Right cardiac atrium (tissue), 5 donors: ENCODE results near the gene CRIP2. TPM values are rescaled to one million over a fixed set of nuclear protein-coding genes. Genes with fewer than 3 reads are reported as not detected.

ENCODE experiments used
- ATAC-seq, 2 donors: fragments of 200-7000 bp; cut with Tn5 transposase; one replicate each; pipeline versions ENCODE4 v1.8.0 to v1.9.1; 2020; ENCODE audit warnings: moderate library complexity in 2 of 2, mild to moderate bottlenecking in 1 of 2
- DNase-seq, 3 donors: peaks; one replicate each; pipeline ENCODE4 v3.0.0-alpha.2; 2020
- H3K27ac ChIP-seq: one replicate; pipeline ENCODE4 v1.5.1; 2013; ENCODE audit warnings: mild to moderate bottlenecking, low read length, control low read depth, moderate library complexity
- H3K27me3 ChIP-seq: one replicate; pipeline ENCODE4 v1.6.1; 2013; ENCODE audit not compliant: control insufficient read depth, insufficient read depth
- H3K4me1 ChIP-seq: one replicate; pipeline ENCODE4 v1.6.1; 2013; ENCODE audit warnings: low read length; ENCODE audit not compliant: control insufficient read depth, insufficient read depth
- H3K4me3 ChIP-seq: one replicate; pipeline ENCODE4 v1.5.1; 2013; ENCODE audit warnings: low read length, control low read depth
- H3K9me3 ChIP-seq: one replicate; pipeline ENCODE4 v1.6.1; 2013; ENCODE audit warnings: low read length; ENCODE audit not compliant: control insufficient read depth
- WGBS: extraction: QIAGEN DNeasy Blood & Tissue Kit; methylation state at CpG from one replicate; pipeline ENCODE4 v1.1.7; 2013; 5-methylcytosine and 5-hydroxymethylcytosine counted together
- intact Hi-C, 4 donors: fragments of 100-400 bp; cut with DNase I; formaldehyde crosslinking; loops; one replicate each; pipeline versions ENCODE4 v1.11.0 to v1.14.0; 2022 to 2023
- polyA plus RNA-seq: library from polyadenylated mRNA; stranded (reverse); fragments of 200-250 nt; gene quantifications from one replicate; pipeline ENCODE4 v1.2.3, GENCODE V29; 2013
- total RNA-seq, 4 donors: library from RNA; stranded (reverse); fragmentation: NEBNext Ultra II Directional; extraction: Animal tissue kit (Norgen Biotek cat#: 25700); gene quantifications; one replicate each; pipeline ENCODE4 v1.2.1, GENCODE V29; 2021
- donor health status: healthy with polysubstance abuse.
- donor health status: DM: no; HTN: yes; CAD: no.
- donor health status: DM: no; HTN: no; CAD: no.
- donor health status: DM: no; HTN: yes; CAD: no; lungs with severe emphysema.
- donor health status: DM: yes; HTN: yes; CAD: no.

The CRIP2 gene
- total and polyA plus RNA-seq, 5 donors, result 1,091 to 1,790 (median 1,274) TPM

DNA sequence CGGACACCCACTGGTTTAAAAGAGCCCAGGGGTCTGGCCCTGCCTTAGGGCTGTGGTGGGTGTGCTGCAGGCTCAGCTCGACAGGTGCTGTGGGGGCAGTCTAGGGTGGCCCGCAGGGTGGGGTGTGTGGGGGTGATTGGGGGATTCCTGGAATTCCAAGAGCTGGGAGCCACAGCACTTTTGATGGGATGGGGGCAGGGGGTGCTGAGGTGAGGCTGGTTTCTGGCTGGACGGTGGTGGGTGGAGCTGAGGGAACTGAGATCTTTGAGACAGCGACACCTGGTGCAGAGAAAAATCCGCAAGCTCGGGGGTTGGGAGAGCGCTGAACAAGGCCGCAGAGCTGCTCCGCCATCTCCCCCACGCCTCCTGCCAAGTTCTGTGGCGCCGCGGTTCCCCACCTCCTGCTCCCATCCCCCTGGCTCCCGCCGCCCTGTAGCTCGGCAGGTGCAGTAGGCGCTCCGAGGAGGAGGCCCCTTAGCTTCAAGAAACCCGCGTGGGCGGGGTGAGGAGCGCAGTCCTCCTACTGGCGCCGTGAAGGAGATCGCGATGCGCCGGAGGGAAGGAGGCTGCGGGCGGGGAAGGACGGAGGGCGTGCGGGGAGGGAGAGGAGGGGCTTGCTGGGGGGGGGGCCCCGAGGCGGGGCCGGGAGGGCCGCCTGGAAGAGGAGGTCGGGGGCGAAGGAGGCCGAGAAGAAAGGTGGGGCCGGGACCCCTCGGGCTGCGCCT lies 15.1 kb downstream of the CRIP2 start:
- peak; percentile 80 to 94 (median 91) for DNase-seq
- intact Hi-C loops, result loop anchor here (2.0 to 10.0 kb wide), 6 partner anchors 42 to 285 kb away; partner anchors contain the start of gene MTA1 (in 1 of the 4)
- Histone ChIP-seq H3K9me3 (no peaks in the 10 kb centered on the region), H3K4me1 (peaks cover 9% of the 10 kb centered on the region), H3K27ac (peak overlapping the region; percentile 83), H3K27me3 (no peaks in the 10 kb centered on the region), H3K4me3 (peak overlapping the region; percentile 53)
- ATAC-seq, result peak; percentile 5 to 15
- whole genome bisulfite sequencing, result under 1% methylated on average over 43 of the region's 44 CpGs

- Histone ChIP-seq H3K9me3 (no peaks in the 10 kb centered on the region), H3K4me3 (peak overlapping the region; percentile 53), H3K27me3 (no peaks in the 10 kb centered on the region), H3K4me1 (peaks cover 8% of the 10 kb centered on the region), H3K27ac (peak overlapping the region; percentile 72)
- ATAC-seq (no peak), DNase-seq (peak; percentile 69 to 88 (median 86))
- WGBS, result 0% methylated on average over 33 of the region's 33 CpGs
- intact Hi-C loops, result loop anchor here in 1 of 4 donors (5.0 kb wide), 1 partner anchor 118 kb away; no protein-coding TSS in a partner anchor
Measured at GRCh38 chr14:105490267-105490571, 15.6 kb downstream of the CRIP2 start.

- intact Hi-C loops, result loop anchor here in 1 of 4 donors (5.0 kb wide), 1 partner anchor 118 kb away; no protein-coding TSS in a partner anchor
- WGBS, result under 1% methylated on average over 94 of the region's 94 CpGs
- ATAC-seq, result peak; percentile 84 to 87
- H3K4me1 ChIP-seq, result peaks cover 5% of the 10 kb centered on the region
- no peaks in the 10 kb centered on the region for H3K9me3 ChIP-seq
- H3K4me3 ChIP-seq, result peak within 1 kb of the TSS; percentile 61
- no peaks in the 10 kb centered on the region for H3K27me3 ChIP-seq
- peak within 1 kb of the TSS; percentile 72 for H3K27ac ChIP-seq
- DNase-seq, result peak; percentile 100
Measured at GRCh38 chr14:105490572-105491365, 16.1 kb downstream of the CRIP2 start, which contains the start of gene TEDC1. Gene TEDC1 (plus strand): TSS chr14:105491246. CDS start chr14:105491376, 130 bp downstream.

GRCh38 chr14:105491366-105491973 lies 16.8 kb downstream of the CRIP2 start:
- Histone ChIP-seq H3K9me3 (no peaks in the 10 kb centered on the region), H3K4me3 (peak overlapping the region; percentile 61), H3K27ac (peak overlapping the region; percentile 58), H3K27me3 (no peaks in the 10 kb centered on the region), H3K4me1 (no peaks in the 10 kb centered on the region)
- intact Hi-C loops, result loop anchor here in 1 of 4 donors (5.0 kb wide), 1 partner anchor 119 kb away; no protein-coding TSS in a partner anchor
- ATAC-seq (peak; percentile 1 to 14), DNase-seq (peak; percentile 77 to 92 (median 89))
- WGBS, result 2% methylated on average over 53 of the region's 53 CpGs

DNA sequence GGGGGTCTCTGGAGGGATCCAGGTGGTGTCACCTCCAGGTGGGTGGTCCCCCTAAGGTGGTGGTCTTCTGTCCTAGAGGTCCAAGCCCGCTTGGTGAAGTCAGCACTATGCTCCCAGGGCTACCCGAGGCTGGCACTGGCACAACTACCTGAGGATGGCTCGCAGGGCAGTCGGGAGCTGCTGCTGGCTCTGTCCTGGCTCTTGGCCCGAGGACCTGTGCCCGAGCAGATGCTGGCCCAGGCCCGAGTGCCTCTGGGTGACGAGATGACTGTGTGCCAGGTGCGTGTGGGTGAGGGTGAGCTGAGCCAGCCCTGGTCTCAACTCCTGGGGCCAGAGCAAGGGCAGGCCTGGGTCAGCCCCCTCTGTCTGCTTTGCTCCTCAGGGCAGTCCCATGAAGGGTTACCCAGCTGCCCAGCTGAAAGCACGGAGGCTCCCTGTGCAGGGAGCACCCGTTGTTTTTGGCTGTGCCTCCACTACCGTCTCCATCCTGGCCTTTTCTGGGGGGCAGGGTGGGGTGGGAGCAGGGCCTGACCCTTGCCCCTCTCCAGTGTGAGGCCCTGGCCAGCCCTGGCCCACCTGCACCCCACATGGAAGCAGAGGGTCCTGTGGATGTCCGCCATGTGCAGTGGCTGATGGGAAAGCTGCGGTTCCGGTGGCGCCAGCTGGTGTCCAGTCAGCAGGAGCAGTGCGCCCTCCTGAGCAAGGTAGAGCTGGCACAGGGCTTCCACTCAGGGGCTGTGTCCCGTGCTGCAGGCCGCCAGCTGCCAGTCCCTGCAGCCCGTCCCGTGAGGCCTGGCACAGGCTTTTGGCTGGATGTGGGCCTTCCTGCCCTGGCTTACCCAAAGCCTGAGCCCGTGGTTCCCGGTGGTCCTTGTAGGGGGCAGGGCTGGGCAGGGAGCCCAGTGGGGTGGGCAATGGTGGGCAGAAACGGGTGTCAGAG lies 17.7 kb downstream of the CRIP2 start:
- ATAC-seq (no peak), DNase-seq (peak; percentile 58 to 80 (median 75))
- H3K27ac ChIP-seq, result no peak overlapping the region
- no peaks in the 10 kb centered on the region for H3K27me3 ChIP-seq
- WGBS, result 86% methylated on average over 24 of the region's 24 CpGs
- no peaks in the 10 kb centered on the region for H3K9me3 ChIP-seq
- no peaks in the 10 kb centered on the region for H3K4me1 ChIP-seq
- no peak overlapping the region for H3K4me3 ChIP-seq
- intact Hi-C loops, result loop anchor here in 1 of 4 donors (5.0 kb wide), 1 partner anchor 120 kb away; no protein-coding TSS in a partner anchor

- intact Hi-C loops, result loop anchor here in 1 of 4 donors (5.0 kb wide), 1 partner anchor 121 kb away; no protein-coding TSS in a partner anchor
- 93% methylated on average over 20 of the region's 20 CpGs for WGBS
Measured at GRCh38 chr14:105492971-105493871, 18.6 kb downstream of the CRIP2 start.

GRCh38 chr14:105493921-105494605 lies 19.4 kb downstream of the CRIP2 start:
- H3K4me1 ChIP-seq, result no peaks in the 10 kb centered on the region
- H3K27me3 ChIP-seq, result no peaks in the 10 kb centered on the region
- no peak overlapping the region for H3K27ac ChIP-seq
- no peak for ATAC-seq
- 89% methylated on average over 16 of the region's 16 CpGs for WGBS
- intact Hi-C loops, result loop anchor here in 1 of 4 donors (5.0 kb wide), 1 partner anchor 122 kb away; no protein-coding TSS in a partner anchor
- H3K4me3 ChIP-seq, result no peak overlapping the region
- DNase-seq, result peak in 2 of 3 donors; percentile 54 to 70
- H3K9me3 ChIP-seq, result no peaks in the 10 kb centered on the region

More at GRCh38 chr14:105492971-105493871, 18.6 kb downstream of the CRIP2 start:
- no peak for ATAC-seq
- Histone ChIP-seq H3K4me1 (no peaks in the 10 kb centered on the region), H3K27me3 (no peaks in the 10 kb centered on the region), H3K27ac (no peak overlapping the region), H3K9me3 (no peaks in the 10 kb centered on the region), H3K4me3 (no peak overlapping the region)
- DNase-seq, result peak in 2 of 3 donors; percentile 66 to 67

DNA sequence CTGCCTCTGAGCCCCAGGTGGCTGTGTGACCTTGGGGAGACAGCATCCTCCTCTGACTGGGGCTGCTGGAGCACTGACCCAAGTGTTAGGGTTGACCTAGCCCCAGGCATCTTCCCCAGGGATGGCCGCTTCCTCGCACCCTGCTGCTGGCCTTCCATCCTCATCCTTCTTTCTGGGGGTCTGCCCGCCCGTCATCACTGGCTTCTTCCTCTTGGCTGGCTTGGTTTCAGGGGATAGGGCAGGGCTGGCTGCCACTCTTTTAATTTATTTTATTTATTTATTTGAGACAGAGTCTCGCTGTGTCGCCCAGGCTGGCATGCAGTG lies 19.9 kb downstream of the CRIP2 start:
- no peak for DNase-seq
- H3K27ac ChIP-seq, result no peak overlapping the region
- 98% methylated on average over 6 of the region's 6 CpGs for WGBS
- no peaks in the 10 kb centered on the region for H3K27me3 ChIP-seq
- intact Hi-C loops, result loop anchor here in 1 of 4 donors (5.0 kb wide), 1 partner anchor 122 kb away; no protein-coding TSS in a partner anchor
- H3K4me1 ChIP-seq, result no peaks in the 10 kb centered on the region
- H3K9me3 ChIP-seq, result no peaks in the 10 kb centered on the region
- no peak for ATAC-seq
- H3K4me3 ChIP-seq, result no peak overlapping the region
